Testis (tissue), 2 donors: ENCODE results near the gene BTN1A1.

Experiments used
- POLR2A ChIP-seq: fragments of 450-650 bp; IDR thresholded peaks from one replicate; pipeline ENCODE4 v1.6.1; 2017; ENCODE audit warnings: antibody characterized with exemption, mild to moderate bottlenecking, moderate library complexity
- TF ChIP-seq, protein P1 (sequence below), 3 experiments: fragments of 450-650 bp in 2 of 3; fragments of 200-600 bp in 1 of 3; sonication (generic) in 1 of 3; IDR thresholded peaks; one replicate each; pipeline ENCODE4 v1.5.1; 2016 to 2019; ENCODE audit warnings: antibody characterized with exemption in 3 of 3, mild to moderate bottlenecking in 2 of 3, moderate library complexity in 1 of 3

DNA sequence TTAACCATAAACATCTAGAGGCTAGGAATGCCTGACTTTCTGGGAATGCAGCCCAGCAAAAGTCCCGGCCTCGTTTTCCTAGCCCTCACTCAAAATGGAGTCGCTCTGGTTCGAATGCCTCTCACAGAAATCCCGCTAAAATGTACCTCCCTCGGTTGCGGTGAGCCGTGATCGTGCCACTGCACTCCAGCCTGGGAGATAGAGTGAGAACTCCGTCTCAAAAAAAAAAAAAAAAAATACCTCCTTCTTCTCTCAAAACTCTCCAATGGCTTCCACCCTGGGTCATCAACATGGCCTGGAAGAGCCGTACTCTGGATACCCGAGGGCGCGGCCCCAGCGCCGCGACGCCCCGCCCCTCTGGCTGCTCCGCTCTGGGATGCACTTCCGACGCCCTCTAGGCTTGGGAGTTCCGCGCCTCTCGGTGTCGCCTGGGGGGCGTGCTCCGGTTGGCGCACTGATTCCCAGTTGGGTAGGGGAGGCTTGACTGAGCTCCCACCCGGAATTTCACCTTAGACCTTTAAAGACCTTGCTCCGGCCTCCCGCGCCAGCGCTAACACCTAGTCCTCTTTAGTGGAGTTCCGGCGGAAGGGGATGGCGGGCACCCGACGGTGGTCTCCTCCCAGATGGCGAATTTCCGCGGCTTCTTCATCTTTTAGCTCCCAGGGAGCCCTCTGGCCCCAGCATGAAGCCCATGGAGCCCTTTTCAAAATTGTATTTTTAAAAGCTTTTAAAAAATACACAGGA, 50.3 kb downstream of the BTN1A1 start:
- TF ChIP-seq, protein P1, sequence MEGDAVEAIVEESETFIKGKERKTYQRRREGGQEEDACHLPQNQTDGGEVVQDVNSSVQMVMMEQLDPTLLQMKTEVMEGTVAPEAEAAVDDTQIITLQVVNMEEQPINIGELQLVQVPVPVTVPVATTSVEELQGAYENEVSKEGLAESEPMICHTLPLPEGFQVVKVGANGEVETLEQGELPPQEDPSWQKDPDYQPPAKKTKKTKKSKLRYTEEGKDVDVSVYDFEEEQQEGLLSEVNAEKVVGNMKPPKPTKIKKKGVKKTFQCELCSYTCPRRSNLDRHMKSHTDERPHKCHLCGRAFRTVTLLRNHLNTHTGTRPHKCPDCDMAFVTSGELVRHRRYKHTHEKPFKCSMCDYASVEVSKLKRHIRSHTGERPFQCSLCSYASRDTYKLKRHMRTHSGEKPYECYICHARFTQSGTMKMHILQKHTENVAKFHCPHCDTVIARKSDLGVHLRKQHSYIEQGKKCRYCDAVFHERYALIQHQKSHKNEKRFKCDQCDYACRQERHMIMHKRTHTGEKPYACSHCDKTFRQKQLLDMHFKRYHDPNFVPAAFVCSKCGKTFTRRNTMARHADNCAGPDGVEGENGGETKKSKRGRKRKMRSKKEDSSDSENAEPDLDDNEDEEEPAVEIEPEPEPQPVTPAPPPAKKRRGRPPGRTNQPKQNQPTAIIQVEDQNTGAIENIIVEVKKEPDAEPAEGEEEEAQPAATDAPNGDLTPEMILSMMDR (IDR thresholded peaks at IDR 0.05), result no peak
- TF ChIP-seq POLR2A, result no peak
